ENCODE measurements around the gene ARFIP2.

The ARFIP2 gene

DNA sequence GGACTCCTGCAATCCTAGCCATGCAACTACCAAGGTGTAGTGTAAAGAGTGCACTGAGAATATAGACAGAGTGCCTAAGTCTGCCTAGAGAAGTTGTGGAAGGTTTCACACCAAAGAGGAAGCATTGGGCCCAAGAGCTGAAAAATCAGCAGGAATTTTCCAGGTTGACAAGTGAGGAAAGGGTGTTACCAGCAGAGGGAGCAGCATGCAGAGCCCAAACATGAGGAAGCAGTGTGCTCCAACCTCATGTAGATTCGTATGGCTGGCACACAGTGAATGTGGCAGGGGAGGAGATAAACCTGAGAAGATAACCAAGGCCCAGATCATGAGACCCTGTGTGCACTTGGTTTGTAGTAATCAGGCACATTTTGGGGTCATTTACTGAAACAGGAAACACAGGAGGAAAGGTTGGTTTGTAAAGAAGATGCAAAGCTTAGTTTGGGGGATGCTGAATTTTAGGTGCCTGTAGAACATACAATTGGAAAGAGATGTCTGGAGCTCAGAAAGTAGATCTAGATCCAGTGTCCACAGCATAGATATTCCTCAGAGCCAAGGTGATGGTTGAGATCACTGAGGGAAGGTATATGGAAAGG lies 42.1 kb downstream of the ARFIP2 start:
- Histone ChIP-seq H3K9me3 (ENCODE audit: low read length) (no peaks in the 10 kb centered on the region), H3K27me3 (ENCODE audit: control insufficient read depth in 1 of 2, insufficient read depth in 2 of 2, low read length in 2 of 2) (no peaks in the 10 kb centered on the region), H3K4me3 (ENCODE audit: low read depth in 1 of 2, low read length in 2 of 2) (no peak overlapping the region), H3K9ac (ENCODE audit: low read length) (no peak overlapping the region), H3K36me3 (ENCODE audit: insufficient read depth, low read length) (no peaks in the 10 kb centered on the region), H3K4me1 (ENCODE audit: insufficient read depth, low read length) (no peaks in the 10 kb centered on the region), H3K27ac (ENCODE audit: low read depth, low read length) (no peak overlapping the region)

DNA sequence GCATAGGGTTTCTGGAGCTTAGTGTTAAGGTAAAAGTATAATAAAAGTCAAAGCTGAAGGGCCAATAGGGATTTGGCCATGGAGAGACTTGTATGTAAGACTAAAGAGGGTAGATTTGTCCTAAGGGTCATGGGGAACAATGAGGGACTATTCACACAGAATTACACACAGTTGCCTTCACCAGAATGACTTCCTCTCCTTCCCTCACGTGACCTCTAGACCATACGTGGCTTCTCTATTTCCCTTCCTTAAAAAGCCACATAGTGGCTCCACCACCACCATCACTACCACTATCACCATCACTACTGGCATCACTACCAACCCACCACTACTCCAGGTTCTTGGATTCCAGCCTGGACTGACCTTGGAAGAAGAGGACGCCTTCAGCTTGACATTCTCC lies 43.1 kb downstream of the ARFIP2 start:
- Histone ChIP-seq H3K36me3 (ENCODE audit: insufficient read depth, low read length) (no peaks in the 10 kb centered on the region), H3K9me3 (ENCODE audit: low read length) (no peaks in the 10 kb centered on the region), H3K27ac (ENCODE audit: low read depth, low read length) (no peak overlapping the region), H3K9ac (ENCODE audit: low read length) (no peak overlapping the region), H3K4me1 (ENCODE audit: insufficient read depth, low read length) (no peaks in the 10 kb centered on the region), H3K4me3 (ENCODE audit: low read depth in 1 of 2, low read length in 2 of 2) (no peak overlapping the region), H3K27me3 (ENCODE audit: control insufficient read depth in 1 of 2, insufficient read depth in 2 of 2, low read length in 2 of 2) (no peaks in the 10 kb centered on the region)

DNA sequence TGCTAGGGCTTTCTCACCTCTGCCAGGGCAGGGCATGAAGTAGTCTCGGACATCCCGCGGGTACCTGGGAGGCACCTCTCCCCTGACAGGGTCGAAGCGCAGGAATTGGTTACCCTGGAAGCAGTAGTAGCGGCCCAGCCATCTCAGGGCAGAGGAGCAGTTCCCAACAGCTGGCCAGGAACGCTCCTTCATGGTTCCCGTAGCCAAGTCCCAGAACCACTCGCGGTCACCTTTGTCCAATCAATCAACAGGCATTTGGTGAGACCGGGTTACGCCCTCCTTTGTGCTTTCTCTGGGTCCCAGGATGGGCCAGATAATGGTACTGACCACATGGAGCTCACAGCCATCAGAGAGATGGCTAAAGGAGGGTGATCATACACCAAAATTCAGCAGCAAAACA lies 43.7 kb downstream of the ARFIP2 start:
- no peak overlapping the region for H3K9ac ChIP-seq (ENCODE audit: low read length)
- no peaks in the 10 kb centered on the region for H3K27me3 ChIP-seq (ENCODE audit: control insufficient read depth in 1 of 2, insufficient read depth in 2 of 2, low read length in 2 of 2)
- H3K9me3 ChIP-seq (ENCODE audit: low read length) = no peaks in the 10 kb centered on the region
- H3K36me3 ChIP-seq (ENCODE audit: insufficient read depth, low read length) = no peaks in the 10 kb centered on the region
- H3K4me3 ChIP-seq (ENCODE audit: low read depth in 1 of 2, low read length in 2 of 2) = no peak overlapping the region
- no peaks in the 10 kb centered on the region for H3K4me1 ChIP-seq (ENCODE audit: insufficient read depth, low read length)
- H3K27ac ChIP-seq (ENCODE audit: low read depth, low read length) = no peak overlapping the region

DNA sequence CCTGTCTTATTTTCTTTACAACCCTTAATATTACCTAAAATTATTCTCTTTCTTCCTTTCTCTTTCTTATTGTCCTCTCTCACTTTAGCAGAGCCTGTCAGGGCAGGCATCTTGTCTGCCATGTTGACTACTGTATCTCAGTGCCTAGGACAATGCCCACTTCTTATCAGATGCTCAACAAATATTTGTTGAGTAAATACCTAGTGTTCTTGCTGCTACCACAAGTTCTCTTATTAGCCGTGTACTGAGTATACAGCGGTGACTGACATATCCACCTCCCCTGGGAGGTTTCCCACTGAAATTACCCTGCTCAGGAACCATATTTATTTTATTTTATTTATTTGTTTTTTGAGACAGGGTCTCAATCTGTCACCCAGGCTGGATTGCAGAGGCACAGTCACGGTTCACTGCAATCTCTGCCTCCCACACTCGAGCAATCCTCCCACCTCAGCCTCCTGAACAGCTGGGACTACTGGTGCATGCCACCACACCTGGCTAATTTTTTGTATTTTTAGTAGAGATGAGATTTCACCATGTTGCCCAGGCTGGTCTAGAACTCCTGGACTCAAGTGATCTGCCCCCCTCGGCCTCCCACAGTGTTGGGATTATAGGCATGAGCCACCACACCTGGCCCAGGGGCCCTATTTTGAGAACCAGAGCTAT lies 47.0 kb downstream of the ARFIP2 start:
- Histone ChIP-seq H3K4me1 (ENCODE audit: insufficient read depth, low read length) (no peaks in the 10 kb centered on the region), H3K27ac (ENCODE audit: low read depth, low read length) (no peak overlapping the region)

DNA sequence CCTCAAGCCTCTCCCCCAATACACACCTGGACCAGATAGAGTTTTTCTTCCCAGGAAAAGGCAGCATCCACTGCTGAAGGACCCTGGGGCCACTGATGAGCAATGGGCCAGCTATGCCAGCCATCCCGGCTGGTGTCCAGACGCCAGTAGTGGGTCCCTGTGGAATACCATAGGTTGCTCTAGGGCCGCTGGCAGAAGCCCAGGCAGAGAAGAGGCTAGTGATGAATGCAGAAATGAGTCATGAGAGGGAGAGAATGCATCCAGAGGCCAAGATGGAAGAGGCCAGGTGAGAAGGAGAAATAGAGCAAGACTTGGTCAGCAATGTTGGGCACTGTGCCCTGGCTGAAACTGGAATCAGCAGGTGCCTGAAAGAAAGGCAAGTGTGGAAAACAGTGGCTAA lies 49.3 kb downstream of the ARFIP2 start:
- H3K4me1 ChIP-seq (ENCODE audit: insufficient read depth, low read length) = no peaks in the 10 kb centered on the region
- no peaks in the 10 kb centered on the region for H3K9me3 ChIP-seq (ENCODE audit: low read length)
- H3K4me3 ChIP-seq (ENCODE audit: low read depth in 1 of 2, low read length in 2 of 2) = no peak overlapping the region
- H3K27me3 ChIP-seq (ENCODE audit: control insufficient read depth in 1 of 2, insufficient read depth in 2 of 2, low read length in 2 of 2) = no peaks in the 10 kb centered on the region
- no peak overlapping the region for H3K27ac ChIP-seq (ENCODE audit: low read depth, low read length)
- H3K36me3 ChIP-seq (ENCODE audit: insufficient read depth, low read length) = no peaks in the 10 kb centered on the region
- no peak overlapping the region for H3K9ac ChIP-seq (ENCODE audit: low read length)

More for the DNA sequence above, 47.0 kb downstream of the ARFIP2 start:
- Histone ChIP-seq H3K4me3 (ENCODE audit: low read depth in 1 of 2, low read length in 2 of 2) (no peak overlapping the region), H3K9ac (ENCODE audit: low read length) (no peak overlapping the region), H3K9me3 (ENCODE audit: low read length) (no peaks in the 10 kb centered on the region), H3K36me3 (ENCODE audit: insufficient read depth, low read length) (no peaks in the 10 kb centered on the region), H3K27me3 (ENCODE audit: control insufficient read depth in 1 of 2, insufficient read depth in 2 of 2, low read length in 2 of 2) (no peaks in the 10 kb centered on the region)

DNA sequence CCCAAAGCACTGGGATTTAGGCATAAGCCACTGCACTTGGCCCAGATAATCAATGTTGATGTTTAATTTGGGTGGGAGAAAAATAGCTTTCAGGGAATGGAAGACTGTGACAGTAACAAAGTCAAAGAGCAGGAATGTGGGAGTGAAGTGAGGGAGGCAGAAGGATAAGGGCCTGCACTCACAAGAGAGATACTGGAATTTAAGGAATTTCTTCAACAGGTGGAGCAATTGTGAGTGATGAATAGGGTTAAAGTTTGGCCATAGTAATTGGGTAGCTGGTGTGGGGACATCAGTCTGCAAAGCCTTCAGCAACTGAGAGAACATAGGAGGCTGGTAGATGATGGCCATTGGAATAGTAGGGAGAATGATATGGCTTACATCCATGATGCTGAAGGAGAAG lies 53.6 kb downstream of the ARFIP2 start:
- Histone ChIP-seq H3K27me3 (ENCODE audit: control insufficient read depth in 1 of 2, insufficient read depth in 2 of 2, low read length in 2 of 2) (no peaks in the 10 kb centered on the region), H3K9ac (ENCODE audit: low read length) (no peak overlapping the region), H3K4me1 (ENCODE audit: insufficient read depth, low read length) (no peaks in the 10 kb centered on the region), H3K4me3 (ENCODE audit: low read depth in 1 of 2, low read length in 2 of 2) (no peak overlapping the region), H3K27ac (ENCODE audit: low read depth, low read length) (no peak overlapping the region), H3K9me3 (ENCODE audit: low read length) (no peaks in the 10 kb centered on the region), H3K36me3 (ENCODE audit: insufficient read depth, low read length) (no peaks in the 10 kb centered on the region)
